ENCODE data around the gene EEF1AKMT1.
A peak's percentile ranks its signal among the peaks of the same experiment; 100 is the strongest.

The EEF1AKMT1 gene

DNA sequence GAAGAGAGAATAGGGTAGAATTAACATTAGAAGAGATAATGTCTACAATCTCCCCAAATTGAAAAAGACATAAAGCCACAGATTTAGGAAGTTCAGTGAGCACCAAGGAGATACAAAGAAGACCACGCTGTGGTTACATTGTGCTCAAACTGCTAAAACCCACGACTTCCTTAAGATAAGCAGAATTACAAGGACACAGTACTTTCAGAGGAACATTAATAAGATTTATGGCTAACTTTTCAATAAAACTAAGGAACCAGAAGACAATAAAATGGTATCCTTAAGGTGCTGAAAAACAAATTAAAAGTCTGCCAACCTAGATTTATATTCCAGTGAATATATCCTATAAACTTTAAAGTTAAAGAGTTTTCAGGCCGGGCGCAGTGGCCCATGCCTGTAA lies 77.7 kb downstream of the EEF1AKMT1 start:
- DNase-seq (ENCODE audit: low read depth): no peak

DNA sequence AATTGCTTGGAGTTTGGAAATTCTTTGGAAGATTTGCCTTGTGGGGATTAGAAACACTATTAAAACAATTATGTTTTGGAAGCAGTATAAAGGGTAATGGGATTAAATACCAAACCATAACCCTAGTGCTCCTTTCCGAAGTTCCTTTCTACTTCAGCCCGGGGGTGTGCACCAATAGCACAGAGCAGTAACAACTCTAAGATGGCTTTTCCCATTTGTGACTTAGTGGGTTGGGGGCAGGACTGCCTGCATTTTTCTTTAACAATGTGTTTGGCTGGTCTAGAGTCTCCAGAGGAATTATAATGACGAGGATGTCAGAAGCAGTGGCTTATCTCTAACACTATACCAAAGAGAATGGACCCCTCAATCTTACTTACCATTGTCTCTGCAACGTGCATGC lies 82.1 kb downstream of the EEF1AKMT1 start:
- DNase-seq (ENCODE audit: low read depth): no peak

DNA sequence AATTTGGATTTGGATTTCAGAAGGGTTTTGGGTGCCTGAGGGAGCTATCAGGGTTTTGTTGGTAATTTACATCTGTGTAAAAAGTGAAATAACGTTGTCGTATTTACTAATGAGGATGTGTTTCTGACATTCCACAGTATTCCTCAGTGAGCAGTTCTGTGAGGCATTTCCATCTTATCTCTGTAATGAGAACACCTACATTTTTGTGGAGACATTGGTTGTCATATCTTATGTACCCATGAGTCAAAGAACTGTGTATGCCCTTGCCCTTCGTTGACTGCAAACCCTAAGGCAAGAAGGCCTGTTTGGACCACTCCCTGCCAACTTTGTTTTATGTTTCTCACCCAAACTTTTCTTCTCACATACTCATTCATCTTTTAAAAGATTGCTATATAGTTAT lies 84.5 kb downstream of the EEF1AKMT1 start:
- DNase-seq (ENCODE audit: low read depth): no peak

DNA sequence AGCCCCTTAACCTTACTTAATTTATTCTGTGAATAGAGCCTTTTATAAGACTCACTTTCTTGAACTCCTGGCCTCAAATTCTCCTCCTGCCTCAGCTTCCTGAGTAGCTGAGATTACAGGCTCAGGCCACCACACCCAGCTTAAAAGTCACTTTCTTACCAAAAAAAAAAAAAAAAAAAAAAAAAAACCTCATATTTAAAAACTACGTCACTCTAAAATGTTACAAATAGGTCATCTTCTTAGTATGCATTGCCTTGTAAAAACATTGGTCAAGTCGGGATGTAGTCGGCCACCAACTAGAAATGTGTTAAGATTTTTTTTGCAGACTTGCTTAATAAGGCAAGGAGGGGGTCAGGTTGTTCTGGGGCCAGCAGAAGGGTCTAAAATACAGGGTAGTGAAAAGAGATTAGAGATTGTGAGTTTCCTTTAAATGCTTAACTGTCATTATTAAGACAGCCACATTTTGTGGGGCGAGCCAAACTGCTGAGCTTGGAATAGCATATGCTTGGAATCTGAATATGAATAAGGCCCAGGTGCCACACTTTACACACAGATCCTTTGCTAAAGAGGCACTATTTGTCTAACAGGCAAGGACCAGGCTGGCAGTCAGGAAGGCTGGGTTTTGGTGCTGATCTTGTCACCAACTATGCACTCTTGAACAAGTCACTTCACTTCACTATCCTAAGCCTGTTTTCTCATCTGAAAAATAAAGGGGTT lies 86.7 kb downstream of the EEF1AKMT1 start:
- DNase-seq (ENCODE audit: low read depth): no peak

DNA sequence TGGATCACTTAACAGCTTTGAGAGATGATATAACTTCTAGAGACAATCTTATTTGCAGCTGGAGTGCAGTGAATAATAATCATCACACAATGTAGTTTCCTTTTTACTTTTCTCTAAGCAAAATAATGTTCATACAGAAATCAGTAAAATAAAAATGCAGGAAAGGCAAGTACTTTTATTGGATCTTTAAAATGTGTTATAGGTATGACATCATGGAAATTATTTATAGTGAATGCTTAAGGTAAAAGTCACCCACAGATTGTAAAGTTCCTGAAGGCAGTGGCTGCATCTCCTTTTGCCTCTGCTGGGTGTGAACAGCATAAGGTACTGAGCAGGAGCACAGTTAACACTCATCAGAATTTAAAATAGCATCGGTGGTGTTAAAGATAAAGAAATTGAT lies 87.6 kb downstream of the EEF1AKMT1 start:
- no peak for DNase-seq (ENCODE audit: low read depth)

DNA sequence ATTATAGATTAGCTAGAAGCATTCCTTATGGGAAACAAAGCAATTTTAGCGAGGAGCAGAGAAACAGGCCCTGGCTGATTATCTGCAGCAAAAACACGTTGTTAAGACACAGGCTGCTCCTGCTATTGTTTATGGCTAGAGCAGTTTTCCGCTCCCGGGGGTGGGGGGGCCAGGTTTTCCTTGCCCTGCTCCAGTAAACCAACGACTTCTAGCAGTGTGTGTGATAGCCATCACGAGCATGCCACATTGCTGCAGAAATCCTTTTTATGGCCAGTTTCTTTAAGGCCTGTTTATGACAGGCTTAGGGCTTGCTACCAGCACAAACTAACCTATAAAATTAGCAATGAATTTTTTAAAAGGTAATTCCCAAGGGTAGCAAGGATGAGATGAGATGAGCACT lies 88.7 kb downstream of the EEF1AKMT1 start:
- no peak for DNase-seq (ENCODE audit: low read depth)

DNA sequence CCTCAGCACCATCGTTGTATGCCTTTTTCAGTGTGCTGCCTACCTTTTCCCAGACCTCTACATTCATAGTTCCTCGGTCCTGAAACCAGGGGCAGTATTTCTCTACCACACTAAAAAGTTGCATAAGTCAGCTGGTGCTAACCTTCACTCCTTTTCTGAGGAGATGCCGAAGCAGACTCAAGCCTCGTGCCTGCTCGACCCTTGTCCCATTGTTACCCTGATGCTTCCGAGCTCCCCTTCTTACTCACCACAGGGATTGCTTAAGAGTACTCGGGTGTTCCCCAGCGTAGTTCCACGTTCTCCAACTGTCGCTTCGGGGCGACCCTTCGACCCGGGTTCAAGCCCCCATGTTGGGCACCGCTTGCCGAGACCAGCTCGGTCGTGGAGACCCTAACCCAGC lies 89.2 kb downstream of the EEF1AKMT1 start:
- DNase-seq (ENCODE audit: low read depth): no peak

DNA sequence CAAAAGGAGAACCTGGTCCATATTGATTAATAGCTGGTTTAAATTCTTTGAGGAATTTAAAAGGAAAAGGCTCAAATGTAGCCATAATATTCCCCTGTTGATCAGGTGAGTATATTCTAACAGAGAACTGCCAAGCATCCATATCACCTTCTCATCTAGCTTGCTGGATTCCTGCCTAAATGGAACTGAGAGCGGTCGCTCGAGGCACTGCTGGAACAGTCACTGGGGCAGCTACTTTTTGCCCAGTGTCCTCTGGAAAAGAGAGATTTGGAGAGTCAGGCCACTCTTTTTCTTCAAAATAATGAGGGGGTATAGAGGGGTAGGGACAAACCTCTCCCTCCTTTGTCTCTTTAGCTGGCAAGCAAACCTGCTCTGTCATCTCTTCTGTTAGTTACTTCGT lies 89.7 kb downstream of the EEF1AKMT1 start:
- DNase-seq (ENCODE audit: low read depth): no peak

DNA sequence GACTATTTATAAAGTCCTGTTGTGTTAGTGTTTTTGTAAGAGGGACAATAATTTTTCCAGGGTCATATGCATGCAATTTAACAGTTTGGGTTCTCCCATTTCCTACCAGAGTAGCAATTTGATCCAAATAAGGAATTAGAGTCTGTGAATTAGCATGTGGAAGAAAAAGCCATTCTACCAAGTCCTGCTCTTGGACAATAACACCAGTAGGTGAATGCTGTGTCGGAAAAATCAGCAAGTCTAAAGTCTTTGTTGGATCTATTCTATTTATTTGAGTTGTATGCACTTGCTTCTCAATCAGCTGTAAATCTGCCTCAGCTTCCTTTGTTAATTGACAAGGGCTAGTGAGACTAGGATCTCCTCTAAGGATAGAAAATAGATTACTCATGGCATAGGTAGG lies 91.7 kb downstream of the EEF1AKMT1 start:
- no peak for DNase-seq (ENCODE audit: low read depth)

DNA sequence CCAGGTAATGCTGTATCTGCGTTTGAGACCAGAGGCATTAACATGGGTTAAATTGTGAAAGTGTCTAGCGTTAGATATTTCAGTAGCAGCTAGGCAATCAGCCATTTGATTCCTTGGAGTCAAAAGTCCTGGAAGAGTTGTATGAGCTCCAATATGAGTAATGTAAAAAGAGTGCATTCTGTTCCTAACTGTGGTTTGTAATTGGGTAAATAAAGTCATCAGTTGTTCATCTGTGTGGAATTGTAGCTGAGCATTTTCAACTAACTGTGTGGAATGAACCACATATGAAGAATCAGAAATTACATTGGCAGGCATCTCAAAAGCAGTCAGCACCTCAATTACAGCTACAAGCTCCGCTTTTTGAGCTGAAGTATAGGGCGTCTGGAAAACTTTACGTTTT lies 92.3 kb downstream of the EEF1AKMT1 start:
- peak; percentile 81 for DNase-seq (ENCODE audit: low read depth)

DNA sequence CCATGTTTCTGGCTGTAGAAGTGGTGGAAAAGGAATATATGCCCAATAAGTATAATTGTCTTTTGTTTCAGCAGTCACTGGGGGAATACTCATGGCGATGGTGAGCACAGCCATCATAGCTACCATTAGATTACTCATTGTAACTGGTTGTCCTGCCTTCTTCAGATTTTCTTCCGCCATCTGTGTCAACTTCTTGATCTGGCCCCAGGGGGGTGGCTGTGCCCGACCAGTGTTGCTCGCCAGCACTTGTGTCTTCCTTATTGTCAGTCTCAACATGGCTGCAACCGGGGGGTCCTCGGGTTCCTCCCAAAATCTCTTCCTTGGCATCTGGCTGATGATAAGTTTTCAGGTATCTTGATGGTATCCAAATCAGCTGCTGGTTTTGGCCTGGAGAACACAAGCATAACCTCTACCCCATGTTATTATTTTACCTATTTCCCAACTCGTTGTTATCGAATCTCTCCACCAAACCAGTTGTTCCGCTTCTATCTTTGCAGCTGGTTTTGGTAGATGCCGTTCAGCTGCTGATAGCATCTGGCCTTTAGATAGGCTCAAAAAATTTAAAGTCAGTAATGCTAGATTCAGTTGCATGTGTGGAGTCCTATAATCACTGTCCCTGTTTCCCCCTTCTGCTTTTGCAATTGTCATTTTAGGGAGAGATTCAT lies 93.2 kb downstream of the EEF1AKMT1 start:
- no peak for DNase-seq (ENCODE audit: low read depth)

DNA sequence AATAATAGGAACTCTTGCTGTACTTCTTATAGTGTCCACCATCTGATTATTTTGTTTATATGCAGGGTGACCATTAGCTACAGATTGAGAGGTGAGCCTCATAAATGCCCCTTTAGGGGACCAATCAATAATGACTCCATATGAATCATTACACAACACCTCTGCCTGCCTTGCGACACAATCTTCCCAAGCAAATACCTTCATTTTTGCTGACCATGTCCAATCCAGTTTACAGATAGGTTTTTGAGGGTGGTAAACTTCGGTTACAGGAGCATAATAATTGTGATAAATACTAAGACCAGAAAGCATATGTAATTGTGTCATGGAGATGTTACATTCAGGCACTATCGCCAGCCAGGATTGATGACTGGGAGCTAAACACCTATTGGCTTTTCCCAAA lies 93.9 kb downstream of the EEF1AKMT1 start:
- DNase-seq (ENCODE audit: low read depth): no peak

Data from GM04503 (cell line).